Amniotic epithelial cell (primary cell): Measurements from ENCODE around the gene APOC3.

Experiments used
- DNase-seq: peaks from one replicate; pipeline ENCODE4 v3.0.0-alpha.2; 2010; ENCODE audit warnings: low read depth

Gene APOC3

GRCh38 chr11:116804001-116804400, 25.7 kb upstream of the APOC3 start:
- DNase-seq: no peak

- no peak for DNase-seq
These were observed 22.0 kb upstream of the APOC3 start for GRCh38 chr11:116807601-116808261.

GRCh38 chr11:116808262-116809175, 21.2 kb upstream of the APOC3 start:
- DNase-seq: peak; percentile 83

GRCh38 chr11:116811194-116811593, 18.5 kb upstream of the APOC3 start:
- DNase-seq: no peak

GRCh38 chr11:116812109-116812508, 17.6 kb upstream of the APOC3 start:
- DNase-seq: no peak

GRCh38 chr11:116813170-116813569, 16.5 kb upstream of the APOC3 start:
- no peak for DNase-seq

GRCh38 chr11:116813781-116814471, 15.8 kb upstream of the APOC3 start:
- DNase-seq: no peak

GRCh38 chr11:116814502-116814901, 15.2 kb upstream of the APOC3 start:
- DNase-seq: no peak

GRCh38 chr11:116819049-116819448, 10.7 kb upstream of the APOC3 start:
- DNase-seq: no peak

GRCh38 chr11:116821050-116821918, 8.4 kb upstream of the APOC3 start:
- DNase-seq: no peak

- DNase-seq: no peak
These were observed 7.1 kb upstream of the APOC3 start for GRCh38 chr11:116822575-116822974.

- DNase-seq: no peak
These were observed 6.5 kb upstream of the APOC3 start, which contains the start of gene APOA4 for GRCh38 chr11:116823031-116823843. Gene APOA4 (minus strand): TSS chr11:116823304. CDS start chr11:116823191, 113 bp downstream.

- no peak for DNase-seq
These were observed 4.3 kb upstream of the APOC3 start for GRCh38 chr11:116825434-116825833.

- DNase-seq: no peak
These were observed 3.6 kb upstream of the APOC3 start for GRCh38 chr11:116825854-116826750.

- peak; percentile 14 for DNase-seq
These were observed 2.8 kb upstream of the APOC3 start for GRCh38 chr11:116826751-116827431.

- DNase-seq: no peak
These were observed 2.2 kb upstream of the APOC3 start for GRCh38 chr11:116827461-116827860.

- DNase-seq: no peak
These were observed 829 bp upstream of the APOC3 start for GRCh38 chr11:116828632-116829524.
